H9 (cell line): Measurements from ENCODE around the gene SNAPC2. TPM values are rescaled to one million over a fixed set of nuclear protein-coding genes. Genes with fewer than 3 reads are reported as not detected.
A peak's percentile ranks its signal among the peaks of the same experiment; 100 is the strongest.

Source experiments
- DNase-seq: peaks from one replicate; pipeline ENCODE4 v3.0.0-alpha.2; 2017
- H2AFZ ChIP-seq: one replicate; pipeline ENCODE4 v1.6.1; 2013; ENCODE audit warnings: mild to moderate bottlenecking, low read length, control low read depth, moderate library complexity
- H2AK5ac ChIP-seq: 2 replicates; pipeline ENCODE4 v1.6.1; 2013; ENCODE audit warnings: low read length, control low read depth, mixed read lengths; ENCODE audit not compliant: insufficient read length
- H2BK120ac ChIP-seq: one replicate; pipeline ENCODE4 v1.6.1; 2013; ENCODE audit warnings: low read depth, mild to moderate bottlenecking, low read length, control low read depth, inconsistent platforms; ENCODE audit not compliant: poor library complexity, severe bottlenecking
- H2BK12ac ChIP-seq: 2 replicates; pipeline ENCODE4 v1.6.1; 2013; ENCODE audit warnings: low read length, control low read depth, mixed read lengths, low read depth; ENCODE audit not compliant: insufficient read length
- H2BK15ac ChIP-seq: 2 replicates; pipeline ENCODE4 v1.6.1; 2013; ENCODE audit warnings: low read depth, low read length, control low read depth
- H2BK20ac ChIP-seq: one replicate; pipeline ENCODE4 v1.6.1; 2013; ENCODE audit warnings: low read depth, mild to moderate bottlenecking, low read length, control low read depth, inconsistent platforms; ENCODE audit not compliant: poor library complexity, severe bottlenecking
- H2BK5ac ChIP-seq: 2 replicates; pipeline ENCODE4 v1.6.1; 2013; ENCODE audit warnings: low read length, control low read depth, mixed read lengths; ENCODE audit not compliant: insufficient read length
- H3K14ac ChIP-seq: 2 replicates; pipeline ENCODE4 v1.6.1; 2013; ENCODE audit warnings: low read length, control low read depth; ENCODE audit not compliant: insufficient read depth
- H3K18ac ChIP-seq: 2 replicates; pipeline ENCODE4 v1.6.1; 2013; ENCODE audit warnings: low read depth, mild to moderate bottlenecking, mixed read lengths, low read length, control low read depth; ENCODE audit not compliant: insufficient read length
- H3K23ac ChIP-seq: 2 replicates; pipeline ENCODE4 v1.6.1; 2013; ENCODE audit warnings: low read length, control low read depth, mixed read lengths, low read depth; ENCODE audit not compliant: insufficient read length
- H3K23me2 ChIP-seq: 2 replicates; pipeline ENCODE4 v1.6.1; 2013; ENCODE audit warnings: low read depth, mild to moderate bottlenecking, mixed read lengths, low read length, control low read depth; ENCODE audit not compliant: insufficient read length, poor library complexity, severe bottlenecking
- H3K27ac ChIP-seq: 2 replicates; pipeline ENCODE4 v1.5.1; 2013; ENCODE audit warnings: low read length, control low read depth, mixed read lengths, low read depth; ENCODE audit not compliant: insufficient read length
- H3K27me3 ChIP-seq: 2 replicates; pipeline ENCODE4 v1.6.1; 2013; ENCODE audit warnings: low read length, control low read depth, inconsistent platforms; ENCODE audit not compliant: insufficient read depth
- H3K4ac ChIP-seq: 2 replicates; pipeline ENCODE4 v1.6.1; 2013; ENCODE audit warnings: low read depth, mild to moderate bottlenecking, control low read depth, inconsistent platforms, low read length, moderate library complexity
- H3K4me1 ChIP-seq: 2 replicates; pipeline ENCODE4 v1.6.1; 2013; ENCODE audit warnings: low read length, control low read depth, inconsistent platforms; ENCODE audit not compliant: insufficient read depth
- H3K4me2 ChIP-seq: 2 replicates; pipeline ENCODE4 v1.6.1; 2013; ENCODE audit warnings: low read length, control low read depth, mixed read lengths; ENCODE audit not compliant: insufficient read length, insufficient read depth
- H3K56ac ChIP-seq: 2 replicates; pipeline ENCODE4 v1.6.1; 2013; ENCODE audit warnings: low read depth, mild to moderate bottlenecking, mixed read lengths, low read length, control low read depth; ENCODE audit not compliant: insufficient read length
- H3K79me1 ChIP-seq: 2 replicates; pipeline ENCODE4 v1.6.1; 2013; ENCODE audit warnings: low read depth, mild to moderate bottlenecking, moderate library complexity, low read length, control low read depth, inconsistent platforms; ENCODE audit not compliant: insufficient read depth, poor library complexity, severe bottlenecking
- H3K79me2 ChIP-seq: 2 replicates; pipeline ENCODE4 v1.6.1; 2013; ENCODE audit warnings: low read length, control low read depth, inconsistent platforms; ENCODE audit not compliant: insufficient read depth
- H3K9ac ChIP-seq: 2 replicates; pipeline ENCODE4 v1.6.1; 2013; ENCODE audit warnings: low read length, control low read depth, mixed read lengths; ENCODE audit not compliant: insufficient read length; ENCODE audit errors: extremely low read depth
- H3K9me3 ChIP-seq: one replicate; pipeline ENCODE4 v1.6.1; 2013; ENCODE audit warnings: low read depth, low read length, inconsistent platforms; ENCODE audit not compliant: control insufficient read depth
- H3T11ph ChIP-seq: one replicate; pipeline ENCODE4 v1.6.1; 2013; ENCODE audit warnings: mild to moderate bottlenecking, low read length, control low read depth, inconsistent platforms
- H4K20me1 ChIP-seq: one replicate; pipeline ENCODE4 v1.6.1; 2013; ENCODE audit not compliant: control insufficient read depth, insufficient read length, insufficient read depth
- H4K5ac ChIP-seq: 2 replicates; pipeline ENCODE4 v1.6.1; 2013; ENCODE audit warnings: low read depth, mild to moderate bottlenecking, mixed read lengths, low read length, control low read depth; ENCODE audit not compliant: insufficient read length
- H4K8ac ChIP-seq: replicated peaks from 2 replicates; pipeline ENCODE4 v1.6.1; 2013; ENCODE audit warnings: low read length, control low read depth, mixed read lengths, low read depth; ENCODE audit not compliant: insufficient read length
- H4K91ac ChIP-seq: 2 replicates; pipeline ENCODE4 v1.6.1; 2013; ENCODE audit warnings: low read depth, mild to moderate bottlenecking, moderate library complexity, mixed read lengths, low read length, control low read depth; ENCODE audit not compliant: insufficient read length
- H3K27ac Mint-ChIP-seq, 3 experiments: 2 replicates in 2 of 3; 3 replicates in 1 of 3; pipeline ENCODE4 v1.8.0; 2020 to 2021; ENCODE audit warnings: mixed read lengths in 3 of 3, mild to moderate bottlenecking in 1 of 3, moderate library complexity in 1 of 3
- H3K27me3 Mint-ChIP-seq: 2 replicates; pipeline ENCODE4 v1.8.0; 2021; ENCODE audit warnings: low read depth, mild to moderate bottlenecking, moderate library complexity, mixed read lengths
- H3K36me3 Mint-ChIP-seq, 3 experiments: 2 replicates in 2 of 3; 3 replicates in 1 of 3; pipeline ENCODE4 v1.8.0; 2020 to 2021; ENCODE audit warnings: low read depth in 3 of 3, mixed read lengths in 3 of 3; ENCODE audit not compliant: insufficient read depth in 1 of 3
- H3K4me1 Mint-ChIP-seq, 2 experiments: 2 replicates each; pipeline ENCODE4 v1.8.0; 2020; ENCODE audit warnings: mixed read lengths in 2 of 2
- H3K4me3 Mint-ChIP-seq, 2 experiments: 2 replicates in 1 of 2; 3 replicates in 1 of 2; pipeline ENCODE4 v1.8.0; 2020 to 2021; ENCODE audit warnings: mild to moderate bottlenecking in 2 of 2, mixed read lengths in 2 of 2, moderate library complexity in 1 of 2
- H3K9me3 Mint-ChIP-seq, 2 experiments: 2 replicates in 1 of 2; 3 replicates in 1 of 2; pipeline ENCODE4 v1.8.0; 2020; ENCODE audit warnings: mild to moderate bottlenecking in 2 of 2, mixed read lengths in 2 of 2, moderate library complexity in 1 of 2
- WGBS: extraction: QIAGEN DNeasy Blood & Tissue Kit; methylation state at CpG from one replicate; pipeline ENCODE4 v1.1.7; 2013; ENCODE audit warnings: missing lambda C conversion rate, low lambda C conversion rate, mixed read lengths; ENCODE audit not compliant: insufficient read length; ENCODE audit errors: extremely low coverage; 5-methylcytosine and 5-hydroxymethylcytosine counted together
- total RNA-seq: library from RNA; stranded (reverse); gene quantifications from 2 replicates; pipeline ENCODE4 v1.2.1, GENCODE V29; 2021
- TF ChIP-seq, protein P1 (sequence below): fragments of 200-600 bp; sonication (generic); conservative IDR thresholded peaks from 3 replicates; pipeline ENCODE4 v1.8.0; 2021; ENCODE audit warnings: antibody characterized with exemption, mild to moderate bottlenecking

Gene SNAPC2
- total RNA-seq, 1 experiment from 2014 or later = 17.8 TPM

- no peaks in the 10 kb centered on the region for H3K9me3 Mint-ChIP-seq
- TF ChIP-seq, protein P1, sequence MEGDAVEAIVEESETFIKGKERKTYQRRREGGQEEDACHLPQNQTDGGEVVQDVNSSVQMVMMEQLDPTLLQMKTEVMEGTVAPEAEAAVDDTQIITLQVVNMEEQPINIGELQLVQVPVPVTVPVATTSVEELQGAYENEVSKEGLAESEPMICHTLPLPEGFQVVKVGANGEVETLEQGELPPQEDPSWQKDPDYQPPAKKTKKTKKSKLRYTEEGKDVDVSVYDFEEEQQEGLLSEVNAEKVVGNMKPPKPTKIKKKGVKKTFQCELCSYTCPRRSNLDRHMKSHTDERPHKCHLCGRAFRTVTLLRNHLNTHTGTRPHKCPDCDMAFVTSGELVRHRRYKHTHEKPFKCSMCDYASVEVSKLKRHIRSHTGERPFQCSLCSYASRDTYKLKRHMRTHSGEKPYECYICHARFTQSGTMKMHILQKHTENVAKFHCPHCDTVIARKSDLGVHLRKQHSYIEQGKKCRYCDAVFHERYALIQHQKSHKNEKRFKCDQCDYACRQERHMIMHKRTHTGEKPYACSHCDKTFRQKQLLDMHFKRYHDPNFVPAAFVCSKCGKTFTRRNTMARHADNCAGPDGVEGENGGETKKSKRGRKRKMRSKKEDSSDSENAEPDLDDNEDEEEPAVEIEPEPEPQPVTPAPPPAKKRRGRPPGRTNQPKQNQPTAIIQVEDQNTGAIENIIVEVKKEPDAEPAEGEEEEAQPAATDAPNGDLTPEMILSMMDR = no peak
These were observed 48.1 kb downstream of the SNAPC2 start for GRCh38 chr19:7968008-7968795.

More at GRCh38 chr19:7968008-7968795, 48.1 kb downstream of the SNAPC2 start:
- Histone ChIP-seq H3K18ac (no peak overlapping the region), H2BK5ac (no peak overlapping the region), H4K91ac (no peak overlapping the region), H3K23me2 (no peaks in the 10 kb centered on the region), H4K5ac (no peak overlapping the region), H3K79me2 (no peaks in the 10 kb centered on the region), H3K27me3 (no peaks in the 10 kb centered on the region), H4K20me1 (no peaks in the 10 kb centered on the region), H3T11ph (no peak overlapping the region), H2BK120ac (no peak overlapping the region), H3K9me3 (no peaks in the 10 kb centered on the region), H3K27ac (no peak overlapping the region), H3K23ac (no peak overlapping the region), H3K4me2 (no peak overlapping the region), H3K4ac (no peak overlapping the region), H3K9ac (no peak overlapping the region), H2BK15ac (no peak overlapping the region), H3K4me1 (no peaks in the 10 kb centered on the region), H3K56ac (no peak overlapping the region), H2BK20ac (no peak overlapping the region), H2AFZ (no peak overlapping the region), H2BK12ac (no peak overlapping the region), H3K79me1 (no peaks in the 10 kb centered on the region), H3K14ac (no peak overlapping the region; the same call in 1 of the 2 replicates), H2AK5ac (no peak overlapping the region), H4K8ac (no peak overlapping the region)
- WGBS = no CpG with 5 or more reads among the region's 15 CpGs
- Mint-ChIP-seq H3K4me1 (peaks cover 17 to 23% of the 10 kb centered on the region in 2 experiments), H3K27ac (peak overlapping the region; percentile 48 to 95 (median 80)), H3K27me3 (no peaks in the 10 kb centered on the region), H3K4me3 (no peak overlapping the region), H3K36me3 (peaks cover 31 to 81% (median 60%) of the 10 kb centered on the region in 3 experiments)
- no peak for DNase-seq
